IPS-15b (cell line): ENCODE measurements around the gene HOXD4.

ENCODE experiments used
- H3K27me3 ChIP-seq: one replicate; pipeline ENCODE4 v1.6.1; 2013; ENCODE audit warnings: low read length; ENCODE audit not compliant: control insufficient read depth, insufficient read depth
- H3K36me3 ChIP-seq: one replicate; pipeline ENCODE4 v1.6.1; 2013; ENCODE audit warnings: low read length; ENCODE audit not compliant: control insufficient read depth, insufficient read depth
- H3K4me1 ChIP-seq: one replicate; pipeline ENCODE4 v1.6.1; 2013; ENCODE audit warnings: mild to moderate bottlenecking, low read length; ENCODE audit not compliant: control insufficient read depth, insufficient read depth
- H3K4me3 ChIP-seq: one replicate; pipeline ENCODE4 v1.5.1; 2013; ENCODE audit warnings: low read depth, low read length
- H3K9ac ChIP-seq: one replicate; pipeline ENCODE4 v1.6.1; 2013; ENCODE audit warnings: low read depth, mild to moderate bottlenecking, low read length
- H3K9me3 ChIP-seq: one replicate; pipeline ENCODE4 v1.6.1; 2013; ENCODE audit warnings: mild to moderate bottlenecking, low read length; ENCODE audit not compliant: control insufficient read depth, insufficient read depth

HOXD4 gene

DNA sequence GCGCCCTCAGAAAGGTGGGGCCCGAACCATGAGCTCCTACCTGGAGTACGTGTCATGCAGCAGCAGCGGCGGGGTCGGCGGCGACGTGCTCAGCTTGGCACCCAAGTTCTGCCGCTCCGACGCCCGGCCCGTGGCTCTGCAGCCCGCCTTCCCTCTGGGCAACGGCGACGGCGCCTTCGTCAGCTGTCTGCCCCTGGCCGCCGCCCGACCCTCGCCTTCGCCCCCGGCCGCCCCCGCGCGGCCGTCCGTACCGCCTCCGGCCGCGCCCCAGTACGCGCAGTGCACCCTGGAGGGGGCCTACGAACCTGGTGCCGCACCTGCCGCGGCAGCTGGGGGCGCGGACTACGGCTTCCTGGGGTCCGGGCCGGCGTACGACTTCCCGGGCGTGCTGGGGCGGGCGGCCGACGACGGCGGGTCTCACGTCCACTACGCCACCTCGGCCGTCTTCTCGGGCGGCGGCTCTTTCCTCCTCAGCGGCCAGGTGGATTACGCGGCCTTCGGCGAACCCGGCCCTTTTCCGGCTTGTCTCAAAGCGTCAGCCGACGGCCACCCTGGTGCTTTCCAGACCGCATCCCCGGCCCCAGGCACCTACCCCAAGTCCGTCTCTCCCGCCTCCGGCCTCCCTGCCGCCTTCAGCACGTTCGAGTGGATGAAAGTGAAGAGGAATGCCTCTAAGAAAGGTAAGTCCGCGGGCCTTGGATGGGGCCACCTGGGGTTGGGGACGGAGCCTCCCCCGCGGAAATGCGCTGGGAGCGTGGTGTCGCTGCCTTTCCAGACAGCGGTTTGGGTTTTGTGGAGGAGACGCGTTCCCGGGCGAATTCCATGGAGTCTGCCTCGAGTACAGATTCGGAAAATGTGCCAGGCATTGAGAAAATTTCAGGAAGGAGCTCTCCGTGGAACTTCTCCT lies 37.7 kb downstream of the HOXD4 start:
- H3K4me3 ChIP-seq: peak overlapping the region; percentile 41
- H3K36me3 ChIP-seq: no peaks in the 10 kb centered on the region
- peaks cover 97% of the 10 kb centered on the region for H3K27me3 ChIP-seq
- H3K9ac ChIP-seq: no peak overlapping the region
- peaks cover 10% of the 10 kb centered on the region for H3K4me1 ChIP-seq
- H3K9me3 ChIP-seq: peaks cover 3% of the 10 kb centered on the region

DNA sequence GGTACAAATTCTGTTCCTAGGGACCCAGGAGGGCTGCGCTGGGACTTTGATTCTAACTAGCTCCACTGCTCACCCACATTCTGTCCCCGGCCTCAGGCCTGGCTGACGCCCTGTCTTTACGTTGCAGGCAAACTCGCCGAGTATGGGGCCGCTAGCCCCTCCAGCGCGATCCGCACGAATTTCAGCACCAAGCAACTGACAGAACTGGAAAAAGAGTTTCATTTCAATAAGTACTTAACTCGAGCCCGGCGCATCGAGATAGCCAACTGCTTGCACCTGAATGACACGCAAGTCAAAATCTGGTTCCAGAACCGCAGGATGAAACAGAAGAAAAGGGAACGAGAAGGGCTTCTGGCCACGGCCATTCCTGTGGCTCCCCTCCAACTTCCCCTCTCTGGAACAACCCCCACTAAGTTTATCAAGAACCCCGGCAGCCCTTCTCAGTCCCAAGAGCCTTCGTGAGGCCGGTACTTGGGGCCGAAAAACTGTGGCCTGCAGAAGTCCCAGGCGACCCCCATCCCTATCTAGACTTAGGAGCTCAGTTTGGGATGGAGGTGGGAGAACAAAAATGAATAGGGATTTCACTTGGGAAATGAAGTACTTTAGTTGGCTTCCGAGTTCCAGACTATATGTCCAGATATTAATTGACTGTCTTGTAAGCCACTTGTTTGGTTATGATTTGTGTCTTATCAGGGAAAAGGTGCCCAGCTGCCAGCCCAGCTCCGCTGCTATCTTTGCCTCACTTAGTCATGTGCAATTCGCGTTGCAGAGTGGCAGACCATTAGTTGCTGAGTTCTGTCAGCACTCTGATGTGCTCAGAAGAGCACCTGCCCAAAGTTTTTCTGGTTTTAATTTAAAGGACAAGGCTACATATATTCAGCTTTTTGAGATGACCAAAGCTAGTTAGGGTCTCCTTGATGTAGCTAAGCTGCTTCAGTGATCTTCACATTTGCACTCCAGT lies 38.6 kb downstream of the HOXD4 start:
- Histone ChIP-seq H3K4me3 (peak overlapping the region; percentile 41), H3K9ac (no peak overlapping the region), H3K27me3 (peaks cover 96% of the 10 kb centered on the region), H3K36me3 (no peaks in the 10 kb centered on the region), H3K4me1 (peaks cover 10% of the 10 kb centered on the region), H3K9me3 (peaks cover 3% of the 10 kb centered on the region)

- no peak overlapping the region for H3K4me3 ChIP-seq
- H3K9me3 ChIP-seq: peaks cover 3% of the 10 kb centered on the region
- peaks cover 89% of the 10 kb centered on the region for H3K27me3 ChIP-seq
- no peaks in the 10 kb centered on the region for H3K36me3 ChIP-seq
- peaks cover 7% of the 10 kb centered on the region for H3K4me1 ChIP-seq
- H3K9ac ChIP-seq: no peak overlapping the region
Measured at GRCh38 chr2:176192351-176192750, 41.0 kb downstream of the HOXD4 start.

- Histone ChIP-seq H3K36me3 (no peaks in the 10 kb centered on the region), H3K9ac (no peak overlapping the region), H3K4me3 (no peak overlapping the region), H3K4me1 (peaks cover 7% of the 10 kb centered on the region), H3K27me3 (peaks cover 86% of the 10 kb centered on the region), H3K9me3 (peaks cover 3% of the 10 kb centered on the region)
Measured at GRCh38 chr2:176193048-176193447, 41.7 kb downstream of the HOXD4 start.

DNA sequence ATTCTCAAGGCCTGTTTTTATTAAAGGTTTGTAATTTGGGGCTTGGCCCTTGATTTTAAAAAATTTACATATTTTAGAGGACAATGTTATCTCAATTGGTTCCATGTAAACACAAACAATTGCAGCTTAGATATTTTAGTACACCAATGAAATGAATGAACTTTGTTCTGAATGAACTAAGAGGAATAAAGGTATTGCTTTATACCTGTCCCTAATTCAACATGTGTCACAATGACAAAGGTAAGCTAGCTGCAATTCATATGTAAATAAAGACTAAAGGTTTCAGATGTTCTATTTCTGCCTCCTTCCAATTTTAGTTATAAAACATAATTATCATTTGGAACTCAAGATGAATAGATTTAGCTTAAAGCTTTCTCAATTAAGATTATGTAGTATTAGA lies 48.6 kb downstream of the HOXD4 start:
- H3K9ac ChIP-seq: no peak overlapping the region
- H3K36me3 ChIP-seq: no peaks in the 10 kb centered on the region
- peaks cover 20% of the 10 kb centered on the region for H3K27me3 ChIP-seq
- no peak overlapping the region for H3K4me3 ChIP-seq
- no peaks in the 10 kb centered on the region for H3K4me1 ChIP-seq
- no peaks in the 10 kb centered on the region for H3K9me3 ChIP-seq

GRCh38 chr2:176200971-176201370 lies 49.6 kb downstream of the HOXD4 start:
- no peak overlapping the region for H3K9ac ChIP-seq
- H3K9me3 ChIP-seq: no peaks in the 10 kb centered on the region
- H3K27me3 ChIP-seq: peaks cover 16% of the 10 kb centered on the region
- no peak overlapping the region for H3K4me3 ChIP-seq
- no peaks in the 10 kb centered on the region for H3K36me3 ChIP-seq
- H3K4me1 ChIP-seq: no peaks in the 10 kb centered on the region

- Histone ChIP-seq H3K27me3 (peaks cover 7% of the 10 kb centered on the region), H3K9ac (no peak overlapping the region), H3K4me1 (no peaks in the 10 kb centered on the region), H3K36me3 (no peaks in the 10 kb centered on the region), H3K9me3 (no peaks in the 10 kb centered on the region), H3K4me3 (no peak overlapping the region)
Measured at GRCh38 chr2:176202491-176202890, 51.1 kb downstream of the HOXD4 start.
